ENCODE results near the gene ADAM10.

Gene ADAM10

GRCh38 chr15:58736018-58736643 lies 13.4 kb downstream of the ADAM10 start:
- H3K27me3 ChIP-seq (ENCODE audit: control insufficient read depth, insufficient read depth, low read length), result no peaks in the 10 kb centered on the region
- H3K27ac ChIP-seq (ENCODE audit: low read length), result no peak overlapping the region
- no peak overlapping the region for H3K4me3 ChIP-seq (ENCODE audit: low read length)
- no peaks in the 10 kb centered on the region for H3K9me3 ChIP-seq (ENCODE audit: control insufficient read depth, low read depth, low read length)
- no peak overlapping the region for H3K9ac ChIP-seq (ENCODE audit: low read length)
- H3K36me3 ChIP-seq (ENCODE audit: control insufficient read depth, low read depth, low read length), result no peaks in the 10 kb centered on the region
- H3K4me1 ChIP-seq (ENCODE audit: control insufficient read depth, low read depth, low read length), result peaks cover 6% of the 10 kb centered on the region

DNA sequence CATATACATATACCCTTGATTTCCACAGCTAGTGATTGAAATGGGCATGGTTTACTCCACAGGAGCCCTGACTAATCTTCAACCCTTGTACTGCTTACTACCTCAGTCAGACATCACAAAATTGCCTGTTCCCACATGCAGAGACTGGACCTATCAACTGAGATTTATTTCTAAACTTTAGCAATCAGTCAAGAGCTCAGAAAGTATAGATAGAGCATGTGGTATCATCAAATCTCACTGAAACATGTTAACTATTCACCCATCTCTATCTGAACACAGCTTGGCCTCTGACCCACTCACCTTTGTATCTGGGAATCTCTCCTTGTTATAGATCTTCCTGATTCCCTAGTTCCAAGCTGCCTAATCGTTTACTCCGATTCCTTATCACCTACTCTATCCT lies 14.6 kb downstream of the ADAM10 start:
- no peak overlapping the region for H3K4me3 ChIP-seq (ENCODE audit: low read length)
- peaks cover 6% of the 10 kb centered on the region for H3K4me1 ChIP-seq (ENCODE audit: control insufficient read depth, low read depth, low read length)
- no peak overlapping the region for H3K27ac ChIP-seq (ENCODE audit: low read length)
- no peaks in the 10 kb centered on the region for H3K36me3 ChIP-seq (ENCODE audit: control insufficient read depth, low read depth, low read length)
- no peaks in the 10 kb centered on the region for H3K9me3 ChIP-seq (ENCODE audit: control insufficient read depth, low read depth, low read length)
- no peak overlapping the region for H3K9ac ChIP-seq (ENCODE audit: low read length)
- no peaks in the 10 kb centered on the region for H3K27me3 ChIP-seq (ENCODE audit: control insufficient read depth, insufficient read depth, low read length)

DNA sequence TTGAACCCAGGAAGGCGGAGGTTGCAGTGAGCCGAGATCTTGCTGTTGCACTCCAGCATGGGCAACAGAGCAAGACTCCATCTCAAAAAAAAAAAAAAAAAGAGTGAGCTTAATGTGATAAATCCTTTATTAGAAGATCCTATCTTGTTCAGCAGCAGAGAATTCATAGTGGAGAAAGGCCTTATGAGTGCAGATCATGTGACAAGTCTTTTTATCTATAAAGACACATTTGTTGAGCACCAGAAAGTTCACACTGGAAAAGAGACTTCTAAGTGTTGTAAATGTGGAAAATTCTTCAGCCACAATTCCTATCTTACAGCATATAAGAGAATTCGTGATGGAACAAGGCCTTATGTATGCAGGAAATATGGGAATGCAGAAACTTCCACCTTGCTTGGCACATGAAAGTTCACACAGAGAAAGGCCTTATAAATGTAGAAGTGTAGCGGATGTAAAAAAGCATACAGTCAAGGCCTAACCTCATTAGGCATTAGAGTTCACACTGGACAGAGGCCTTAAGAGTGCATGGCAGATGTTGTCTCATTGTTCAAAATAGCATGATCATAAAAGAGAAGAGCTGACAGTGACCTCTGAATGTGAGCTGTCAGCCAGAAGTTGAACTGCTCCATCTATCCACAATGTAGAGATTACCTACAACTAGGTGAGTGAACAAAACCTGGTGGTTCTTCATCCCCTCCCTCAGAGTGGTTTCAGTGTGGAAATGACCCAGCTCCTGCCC lies 16.7 kb downstream of the ADAM10 start:
- no peak overlapping the region for H3K9ac ChIP-seq (ENCODE audit: low read length)
- H3K36me3 ChIP-seq (ENCODE audit: control insufficient read depth, low read depth, low read length), result no peaks in the 10 kb centered on the region
- no peaks in the 10 kb centered on the region for H3K27me3 ChIP-seq (ENCODE audit: control insufficient read depth, insufficient read depth, low read length)
- no peak overlapping the region for H3K4me3 ChIP-seq (ENCODE audit: low read length)
- H3K4me1 ChIP-seq (ENCODE audit: control insufficient read depth, low read depth, low read length), result no peaks in the 10 kb centered on the region
- H3K27ac ChIP-seq (ENCODE audit: low read length), result no peak overlapping the region
- no peaks in the 10 kb centered on the region for H3K9me3 ChIP-seq (ENCODE audit: control insufficient read depth, low read depth, low read length)

GRCh38 chr15:58731756-58732535 lies 17.6 kb downstream of the ADAM10 start:
- Histone ChIP-seq H3K36me3 (ENCODE audit: control insufficient read depth, low read depth, low read length) (no peaks in the 10 kb centered on the region), H3K4me3 (ENCODE audit: low read length) (no peak overlapping the region), H3K27ac (ENCODE audit: low read length) (no peak overlapping the region), H3K27me3 (ENCODE audit: control insufficient read depth, insufficient read depth, low read length) (no peaks in the 10 kb centered on the region), H3K9me3 (ENCODE audit: control insufficient read depth, low read depth, low read length) (no peaks in the 10 kb centered on the region), H3K4me1 (ENCODE audit: control insufficient read depth, low read depth, low read length) (no peaks in the 10 kb centered on the region), H3K9ac (ENCODE audit: low read length) (no peak overlapping the region)

GRCh38 chr15:58726867-58727266 lies 22.6 kb downstream of the ADAM10 start:
- Histone ChIP-seq H3K9me3 (ENCODE audit: control insufficient read depth, low read depth, low read length) (no peaks in the 10 kb centered on the region), H3K36me3 (ENCODE audit: control insufficient read depth, low read depth, low read length) (no peaks in the 10 kb centered on the region), H3K4me3 (ENCODE audit: low read length) (no peak overlapping the region), H3K9ac (ENCODE audit: low read length) (no peak overlapping the region), H3K27me3 (ENCODE audit: control insufficient read depth, insufficient read depth, low read length) (no peaks in the 10 kb centered on the region), H3K4me1 (ENCODE audit: control insufficient read depth, low read depth, low read length) (no peaks in the 10 kb centered on the region), H3K27ac (ENCODE audit: low read length) (no peak overlapping the region)

DNA sequence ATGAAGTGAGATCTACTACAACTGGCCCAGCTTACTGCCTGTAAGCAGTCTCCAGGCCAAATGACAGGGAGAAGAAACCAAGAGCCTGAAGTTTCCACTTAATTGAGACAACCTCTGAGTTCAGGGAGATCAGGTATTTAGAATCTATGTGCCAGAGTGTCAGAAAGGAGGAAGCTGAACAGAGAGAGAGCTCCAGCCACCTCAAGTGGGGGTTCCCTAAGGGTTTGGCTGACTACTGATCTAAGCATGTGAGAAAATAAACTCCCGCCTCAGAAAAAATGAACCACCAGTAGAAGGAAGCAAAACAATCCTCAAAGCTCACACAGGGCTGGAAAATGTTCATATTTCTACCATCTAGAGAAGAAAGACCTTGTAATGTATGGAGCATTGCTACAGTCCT lies 25.0 kb downstream of the ADAM10 start:
- H3K9ac ChIP-seq (ENCODE audit: low read length), result no peak overlapping the region
- H3K36me3 ChIP-seq (ENCODE audit: control insufficient read depth, low read depth, low read length), result no peaks in the 10 kb centered on the region
- no peaks in the 10 kb centered on the region for H3K27me3 ChIP-seq (ENCODE audit: control insufficient read depth, insufficient read depth, low read length)
- no peak overlapping the region for H3K4me3 ChIP-seq (ENCODE audit: low read length)
- H3K4me1 ChIP-seq (ENCODE audit: control insufficient read depth, low read depth, low read length), result peaks cover 3% of the 10 kb centered on the region
- H3K9me3 ChIP-seq (ENCODE audit: control insufficient read depth, low read depth, low read length), result no peaks in the 10 kb centered on the region
- H3K27ac ChIP-seq (ENCODE audit: low read length), result no peak overlapping the region

DNA sequence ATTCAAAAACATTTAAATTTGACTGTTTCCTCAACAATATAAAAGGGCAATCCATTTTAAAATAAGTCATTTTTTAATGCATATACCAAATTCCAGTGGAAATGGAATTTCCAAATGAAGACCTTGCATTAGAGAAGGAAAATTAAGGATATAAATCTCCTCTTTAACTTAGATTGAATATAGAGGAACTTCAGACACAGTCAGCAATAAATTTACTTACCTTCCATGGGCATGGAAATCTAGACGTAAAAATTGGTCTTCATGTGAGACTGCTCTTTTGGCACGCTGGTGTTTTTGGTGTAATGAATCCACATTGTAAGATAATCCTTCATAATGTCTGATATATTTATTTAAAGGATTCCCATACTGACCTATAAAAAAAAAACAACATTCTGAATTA lies 32.1 kb downstream of the ADAM10 start:
- H3K27me3 ChIP-seq (ENCODE audit: control insufficient read depth, insufficient read depth, low read length), result no peaks in the 10 kb centered on the region

GRCh38 chr15:58716027-58716426 lies 33.5 kb downstream of the ADAM10 start:
- Histone ChIP-seq H3K4me3 (ENCODE audit: low read length) (no peak overlapping the region), H3K9ac (ENCODE audit: low read length) (no peak overlapping the region), H3K36me3 (ENCODE audit: control insufficient read depth, low read depth, low read length) (peaks cover 10% of the 10 kb centered on the region), H3K27ac (ENCODE audit: low read length) (no peak overlapping the region), H3K9me3 (ENCODE audit: control insufficient read depth, low read depth, low read length) (no peaks in the 10 kb centered on the region), H3K27me3 (ENCODE audit: control insufficient read depth, insufficient read depth, low read length) (no peaks in the 10 kb centered on the region), H3K4me1 (ENCODE audit: control insufficient read depth, low read depth, low read length) (peaks cover 3% of the 10 kb centered on the region)

More for the DNA sequence above, 32.1 kb downstream of the ADAM10 start:
- Histone ChIP-seq H3K36me3 (ENCODE audit: control insufficient read depth, low read depth, low read length) (peaks cover 10% of the 10 kb centered on the region), H3K4me3 (ENCODE audit: low read length) (no peak overlapping the region), H3K9me3 (ENCODE audit: control insufficient read depth, low read depth, low read length) (no peaks in the 10 kb centered on the region), H3K27ac (ENCODE audit: low read length) (no peak overlapping the region), H3K4me1 (ENCODE audit: control insufficient read depth, low read depth, low read length) (peaks cover 3% of the 10 kb centered on the region), H3K9ac (ENCODE audit: low read length) (no peak overlapping the region)

GRCh38 chr15:58715266-58715917 lies 34.1 kb downstream of the ADAM10 start:
- H3K36me3 ChIP-seq (ENCODE audit: control insufficient read depth, low read depth, low read length), result peaks cover 10% of the 10 kb centered on the region
- H3K9me3 ChIP-seq (ENCODE audit: control insufficient read depth, low read depth, low read length), result no peaks in the 10 kb centered on the region
- H3K27me3 ChIP-seq (ENCODE audit: control insufficient read depth, insufficient read depth, low read length), result no peaks in the 10 kb centered on the region
- no peak overlapping the region for H3K27ac ChIP-seq (ENCODE audit: low read length)
- no peak overlapping the region for H3K4me3 ChIP-seq (ENCODE audit: low read length)
- no peak overlapping the region for H3K9ac ChIP-seq (ENCODE audit: low read length)
- peaks cover 3% of the 10 kb centered on the region for H3K4me1 ChIP-seq (ENCODE audit: control insufficient read depth, low read depth, low read length)

DNA sequence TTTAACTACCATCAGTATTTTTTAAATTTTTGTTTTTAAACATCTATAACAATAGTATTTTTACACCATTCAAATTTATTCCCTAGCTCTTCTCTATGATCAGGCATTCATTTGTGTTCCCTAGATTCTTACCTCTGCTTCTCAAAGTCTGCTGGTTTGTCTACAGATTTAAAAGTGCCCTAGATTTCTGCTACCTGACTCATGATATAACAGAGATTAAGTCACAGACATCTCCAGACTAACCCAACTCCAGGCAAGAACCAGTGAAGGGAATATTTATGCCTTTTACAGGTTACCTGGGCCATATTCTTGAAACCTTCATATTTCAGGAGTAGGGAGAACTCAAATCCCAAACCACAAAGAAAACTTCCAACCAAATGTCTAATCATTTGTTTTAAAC lies 38.8 kb downstream of the ADAM10 start:
- Histone ChIP-seq H3K4me1 (ENCODE audit: control insufficient read depth, low read depth, low read length) (no peaks in the 10 kb centered on the region), H3K36me3 (ENCODE audit: control insufficient read depth, low read depth, low read length) (no peaks in the 10 kb centered on the region), H3K4me3 (ENCODE audit: low read length) (no peak overlapping the region), H3K27ac (ENCODE audit: low read length) (no peak overlapping the region), H3K27me3 (ENCODE audit: control insufficient read depth, insufficient read depth, low read length) (no peaks in the 10 kb centered on the region), H3K9me3 (ENCODE audit: control insufficient read depth, low read depth, low read length) (no peaks in the 10 kb centered on the region), H3K9ac (ENCODE audit: low read length) (no peak overlapping the region)

DNA sequence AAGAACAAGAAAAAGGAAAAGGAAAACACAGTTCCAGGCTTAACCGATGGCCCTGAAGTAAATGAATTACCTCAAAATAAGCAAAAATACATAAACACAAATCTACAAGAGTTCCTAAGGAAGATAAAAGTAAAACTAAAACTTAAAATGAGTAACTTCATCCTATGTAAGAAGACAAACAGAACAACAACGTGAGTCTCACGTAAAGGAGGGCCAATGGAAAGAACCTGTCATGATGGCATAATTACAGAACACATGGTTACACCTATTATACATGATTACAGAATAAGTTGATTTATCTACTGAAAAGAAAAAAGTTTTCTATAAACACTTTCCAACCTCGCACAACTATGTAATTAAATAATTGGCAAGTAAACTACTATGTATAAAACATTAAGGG lies 42.1 kb downstream of the ADAM10 start:
- Histone ChIP-seq H3K36me3 (ENCODE audit: control insufficient read depth, low read depth, low read length) (no peaks in the 10 kb centered on the region), H3K9me3 (ENCODE audit: control insufficient read depth, low read depth, low read length) (no peaks in the 10 kb centered on the region)

More for the DNA sequence above, 42.1 kb downstream of the ADAM10 start:
- H3K27me3 ChIP-seq (ENCODE audit: control insufficient read depth, insufficient read depth, low read length), result no peaks in the 10 kb centered on the region
- H3K4me3 ChIP-seq (ENCODE audit: low read length), result no peak overlapping the region
- H3K27ac ChIP-seq (ENCODE audit: low read length), result no peak overlapping the region
- no peak overlapping the region for H3K9ac ChIP-seq (ENCODE audit: low read length)
- no peaks in the 10 kb centered on the region for H3K4me1 ChIP-seq (ENCODE audit: control insufficient read depth, low read depth, low read length)
